ENCODE measurements around the gene FRRS1L.
"Not testable (repeated sequence)": the region's sequence is repeated elsewhere in the genome, so short reads cannot be mapped to it uniquely, and the experiment has no call there.

FRRS1L gene

DNA sequence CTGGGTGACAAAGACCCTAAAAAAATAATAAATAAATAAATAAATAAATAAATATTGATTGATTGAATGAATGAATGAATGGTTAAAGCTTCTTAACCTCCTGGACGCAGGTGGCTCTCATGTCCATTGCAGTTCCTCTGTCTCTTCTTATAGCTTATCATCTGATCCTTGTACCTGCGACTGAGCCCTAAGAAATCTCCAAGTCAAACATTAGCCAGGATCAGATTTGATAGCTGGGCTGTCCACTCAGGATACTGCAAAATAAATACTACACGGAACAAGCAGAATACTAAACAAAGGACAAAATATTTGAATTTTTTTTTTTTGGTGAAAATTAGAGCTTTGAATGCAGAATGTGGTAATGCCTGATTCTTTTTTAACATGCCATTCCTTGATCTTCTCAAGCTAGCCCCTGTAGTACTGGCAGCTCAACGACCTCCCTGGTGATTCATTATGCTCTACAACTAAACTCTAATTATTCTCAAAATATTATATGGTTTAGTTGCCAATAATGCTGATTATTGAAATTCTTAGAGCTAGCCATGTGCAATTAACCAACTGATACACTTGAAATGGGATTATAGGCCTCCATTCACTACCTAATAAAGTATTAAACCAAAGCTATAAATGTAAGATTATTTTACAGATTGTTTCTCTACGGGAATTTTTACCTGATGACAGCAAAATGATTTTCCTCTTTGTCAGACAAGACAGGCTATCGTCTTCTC lies 37.4 kb downstream of the FRRS1L start:
- no peak for DNase-seq (ENCODE audit: low read depth)

DNA sequence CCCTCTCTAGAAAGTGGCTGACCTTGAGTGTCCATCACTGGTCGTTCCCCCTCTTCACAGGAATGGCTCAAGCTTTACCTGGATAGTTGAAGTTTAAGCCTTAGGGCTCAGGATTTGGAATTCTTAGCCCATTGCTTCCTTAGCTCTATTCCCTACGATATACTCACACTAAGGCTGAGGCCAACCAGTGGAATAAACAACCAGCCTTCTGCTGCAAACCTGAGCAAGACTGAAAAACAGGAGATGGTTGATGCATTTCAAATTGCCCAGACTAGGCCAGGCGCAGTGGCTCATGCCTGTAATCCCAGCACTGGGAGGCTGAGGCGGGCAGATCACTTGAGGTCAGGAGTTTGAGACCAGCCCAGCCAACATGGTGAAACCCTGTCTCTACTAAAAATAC lies 40.4 kb downstream of the FRRS1L start:
- not testable (repeated sequence) for DNase-seq (ENCODE audit: low read depth)

DNA sequence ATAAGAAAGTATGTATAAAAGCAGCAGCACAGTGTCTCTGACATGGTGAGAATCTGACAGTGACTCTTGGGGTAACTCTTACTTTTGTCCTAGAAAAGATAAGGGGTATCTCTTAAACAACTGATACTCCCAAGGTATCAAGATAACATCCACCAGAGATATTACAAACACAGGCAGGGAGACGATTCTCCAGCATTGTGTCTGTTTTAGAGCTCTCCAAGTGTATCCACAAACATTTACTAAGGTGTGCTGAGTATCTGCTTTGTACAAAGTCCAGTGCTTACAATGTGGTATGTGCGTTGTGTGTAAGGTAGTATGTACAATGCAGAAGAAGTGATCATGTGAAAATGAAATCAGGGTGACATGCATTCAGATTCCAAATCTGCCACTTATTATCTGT lies 42.9 kb downstream of the FRRS1L start:
- DNase-seq (ENCODE audit: low read depth): no peak

DNA sequence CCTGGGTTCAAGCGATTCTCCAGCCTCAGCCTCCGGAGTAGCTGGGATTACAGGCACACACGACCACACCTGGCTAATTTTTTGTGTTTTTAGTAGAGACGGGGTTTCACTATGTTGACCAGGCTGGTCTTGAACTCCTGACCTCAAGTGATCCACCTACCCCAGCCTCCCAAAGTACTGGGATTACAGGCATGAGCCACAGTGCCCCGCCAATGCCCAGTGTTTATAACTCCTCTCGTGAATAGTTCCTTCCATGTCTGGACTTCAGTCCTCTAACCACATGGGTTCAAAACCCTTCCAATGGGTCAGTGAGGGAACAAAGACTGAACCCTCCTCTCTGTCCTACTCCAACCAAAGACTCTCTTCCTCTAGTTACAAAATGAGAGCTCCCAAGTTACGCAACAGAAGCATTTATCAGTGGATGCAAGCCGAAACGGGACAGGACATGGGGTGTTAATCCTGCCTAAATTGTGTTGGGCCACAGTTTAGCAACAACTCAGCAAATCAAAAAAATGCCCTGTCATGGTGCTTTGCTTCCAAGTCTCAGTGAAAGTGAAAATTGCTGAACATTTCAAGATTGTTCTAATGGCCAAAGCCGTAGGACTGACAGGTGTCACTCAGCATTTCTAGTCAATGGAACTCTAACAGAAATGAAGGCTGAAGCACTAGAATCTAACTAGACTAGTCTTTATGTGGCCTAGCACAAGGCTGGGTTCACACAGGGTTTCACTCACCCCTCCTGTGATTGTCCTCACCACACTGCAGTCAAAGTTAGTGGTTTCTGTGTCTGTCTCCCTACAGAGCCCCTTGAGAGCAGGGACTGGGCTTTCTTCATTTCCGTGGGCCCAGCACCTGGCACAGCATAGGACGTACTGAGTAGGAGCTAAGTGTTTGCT lies 44.1 kb downstream of the FRRS1L start:
- DNase-seq (ENCODE audit: low read depth): no peak

DNA sequence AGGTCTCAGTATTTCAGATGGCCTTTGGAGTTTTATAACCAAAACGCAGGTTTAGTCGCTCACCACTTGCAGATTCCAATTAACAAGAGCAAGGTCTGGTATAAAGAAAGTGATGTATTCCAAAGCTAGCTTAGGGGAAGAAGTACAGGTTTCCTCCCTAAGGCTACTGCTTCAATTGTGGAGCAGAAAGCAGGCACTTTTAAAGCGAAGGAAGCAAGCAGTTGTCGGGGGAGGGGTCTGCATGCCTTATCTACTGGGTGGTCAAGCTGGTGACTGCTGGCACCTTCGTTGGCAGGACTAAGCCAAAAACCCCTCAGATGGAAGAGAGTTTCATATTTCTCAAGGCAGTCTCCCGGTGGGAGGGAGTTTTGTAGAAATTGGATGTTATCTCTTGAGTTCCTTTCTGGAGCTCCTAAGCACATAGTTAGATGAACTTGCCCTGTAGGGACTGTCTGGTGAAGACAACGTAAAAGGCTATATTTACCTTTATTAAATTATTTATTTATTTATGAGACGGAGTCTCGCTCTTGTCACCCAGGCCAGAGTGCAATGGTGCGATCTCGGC lies 45.7 kb downstream of the FRRS1L start:
- no peak for DNase-seq (ENCODE audit: low read depth)

DNA sequence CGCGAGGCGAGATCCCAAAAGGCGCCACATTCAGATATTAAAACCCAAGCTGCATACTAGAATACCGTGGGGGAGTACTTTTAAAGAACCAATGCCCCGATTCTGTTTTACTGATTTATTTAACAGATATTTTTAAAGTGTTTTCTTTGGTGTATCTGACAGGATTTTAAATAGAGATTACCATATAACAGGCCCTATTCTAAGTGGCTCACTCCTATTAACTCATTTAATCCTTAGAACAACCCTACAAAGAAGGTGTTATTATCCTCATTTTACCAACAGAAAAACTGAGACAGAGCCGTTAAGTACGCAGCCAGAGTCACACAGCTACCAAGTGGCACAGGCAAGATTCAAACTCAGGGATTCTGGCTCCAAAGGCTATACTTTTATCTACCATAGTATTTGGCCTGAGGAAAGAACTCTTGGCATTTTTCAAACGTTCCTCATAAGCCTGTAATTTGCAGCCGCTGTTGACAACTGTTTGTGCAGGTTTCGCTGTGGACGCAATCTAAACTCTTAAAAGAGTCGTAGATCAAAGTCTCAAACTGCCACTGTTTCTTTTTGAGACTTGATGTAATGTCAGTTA lies 46.8 kb downstream of the FRRS1L start:
- no peak for DNase-seq (ENCODE audit: low read depth)

DNA sequence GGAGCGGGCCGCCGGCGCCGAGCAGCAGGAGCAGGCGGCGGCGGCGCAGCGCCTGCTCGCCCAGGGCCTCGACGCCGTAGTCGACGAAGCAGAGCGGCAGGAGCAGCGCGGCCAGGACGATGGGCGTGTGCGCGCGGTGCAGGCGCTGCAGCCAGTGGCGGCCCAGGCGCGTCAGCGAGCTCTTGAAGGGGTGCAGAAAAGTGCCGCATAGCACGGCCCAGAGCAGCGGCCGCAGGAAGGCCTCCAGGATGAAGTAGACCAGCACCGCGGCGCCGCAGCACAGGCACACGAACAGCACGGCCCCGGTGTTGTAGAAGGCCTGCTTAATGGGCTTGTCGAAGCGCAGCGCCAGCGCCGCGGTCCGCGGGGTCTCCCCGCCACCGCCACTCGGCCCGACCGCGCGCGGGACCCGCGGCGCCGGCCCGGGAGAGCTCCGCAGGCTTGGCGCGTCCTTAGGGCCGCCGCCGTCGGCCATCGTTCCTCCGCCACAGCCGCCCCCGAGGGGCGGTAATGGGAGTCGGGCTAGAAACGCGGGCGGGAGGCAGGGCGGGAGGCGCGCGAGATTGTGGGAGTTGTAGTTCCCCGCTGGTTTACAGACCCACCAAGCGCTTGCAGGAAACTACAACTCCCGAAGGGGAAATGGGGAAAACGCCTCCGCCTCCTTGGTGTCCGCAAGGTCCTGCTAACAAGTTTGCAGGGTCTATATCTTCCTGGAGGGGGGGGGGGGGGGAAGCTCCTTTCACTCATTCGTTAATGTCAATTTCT lies 47.4 kb downstream of the FRRS1L start, which contains the start of gene TMEM245:
Gene TMEM245, minus strand, starts transcription at position 509 of the 765 bp plus-strand sequence. Its CDS starts 34 bp downstream, at position 475.
- DNase-seq (ENCODE audit: low read depth): peak; percentile 99

DNA sequence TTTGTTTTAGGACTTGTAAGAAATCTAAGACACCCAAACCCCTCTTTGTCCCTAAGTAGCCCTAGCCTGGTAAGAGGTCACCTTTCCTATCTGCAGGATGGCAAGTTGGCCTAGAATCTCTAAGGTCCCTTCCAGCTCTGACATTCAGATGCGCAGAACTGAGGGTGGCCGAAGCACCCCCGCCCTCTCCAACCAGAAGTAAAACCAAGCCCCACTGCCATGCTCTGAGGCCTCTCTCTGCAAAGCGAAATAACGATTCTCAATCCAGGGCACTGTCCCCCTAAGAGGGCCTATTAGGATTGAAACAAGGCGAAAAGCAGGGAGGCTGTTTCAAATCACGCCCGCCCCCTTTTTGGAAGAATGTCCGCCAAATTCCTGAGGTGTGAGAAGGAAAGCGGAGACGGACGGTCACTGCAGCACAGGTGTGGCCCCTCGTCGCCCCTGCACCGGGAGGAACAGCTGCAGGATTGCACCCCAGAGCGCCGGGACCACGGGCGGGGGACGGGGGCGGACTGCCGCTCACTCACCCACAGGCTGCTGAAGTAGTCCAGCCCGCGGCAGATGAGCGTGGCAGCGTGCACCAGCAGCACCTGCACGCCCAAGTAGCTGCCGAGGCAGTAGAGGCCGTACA lies 48.1 kb downstream of the FRRS1L start:
- DNase-seq (ENCODE audit: low read depth): no peak

DNA sequence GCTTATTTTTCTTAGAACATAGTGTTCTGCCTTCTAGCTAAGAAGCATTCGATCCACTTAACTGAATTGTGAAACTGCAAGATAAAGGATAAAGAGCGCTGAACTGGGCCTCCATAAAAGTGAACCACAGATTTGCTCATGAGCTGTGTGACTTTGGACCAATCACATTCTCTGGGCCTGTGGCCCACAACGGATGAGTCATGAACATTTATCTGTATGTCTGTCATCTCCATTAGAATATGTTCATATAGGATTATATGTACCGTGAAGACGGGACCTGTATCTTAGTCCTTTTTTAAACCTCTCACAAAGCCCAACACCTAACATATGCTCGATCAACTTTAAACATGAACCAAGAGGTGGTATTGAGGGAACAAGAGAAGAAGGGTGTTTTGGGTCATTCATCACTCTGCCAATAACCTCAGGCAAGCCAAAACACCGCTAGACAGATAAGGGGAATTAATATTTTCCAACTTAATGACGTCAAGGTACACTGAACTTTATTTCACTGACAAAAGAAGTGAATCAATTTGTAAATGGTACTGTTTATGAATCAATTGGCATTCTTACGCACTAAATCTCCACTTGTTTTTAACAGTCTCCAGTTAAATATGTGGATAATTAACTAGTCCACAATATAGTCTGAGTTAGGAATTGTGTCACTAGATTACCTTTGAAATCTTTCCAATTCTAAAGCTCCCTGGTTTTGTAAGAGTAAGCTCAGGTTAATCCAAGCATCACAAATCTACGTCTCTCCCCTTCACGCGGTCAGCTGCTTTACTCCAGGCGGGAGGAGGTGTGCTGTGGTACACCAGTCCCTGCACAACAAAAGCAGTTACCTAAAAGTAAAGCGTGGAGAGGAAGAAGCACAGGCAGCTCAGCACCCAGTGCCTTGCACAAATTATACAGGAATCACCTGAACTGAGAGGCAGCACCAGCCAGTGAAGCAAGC lies 48.9 kb downstream of the FRRS1L start:
- peak; percentile 60 for DNase-seq (ENCODE audit: low read depth)

DNA sequence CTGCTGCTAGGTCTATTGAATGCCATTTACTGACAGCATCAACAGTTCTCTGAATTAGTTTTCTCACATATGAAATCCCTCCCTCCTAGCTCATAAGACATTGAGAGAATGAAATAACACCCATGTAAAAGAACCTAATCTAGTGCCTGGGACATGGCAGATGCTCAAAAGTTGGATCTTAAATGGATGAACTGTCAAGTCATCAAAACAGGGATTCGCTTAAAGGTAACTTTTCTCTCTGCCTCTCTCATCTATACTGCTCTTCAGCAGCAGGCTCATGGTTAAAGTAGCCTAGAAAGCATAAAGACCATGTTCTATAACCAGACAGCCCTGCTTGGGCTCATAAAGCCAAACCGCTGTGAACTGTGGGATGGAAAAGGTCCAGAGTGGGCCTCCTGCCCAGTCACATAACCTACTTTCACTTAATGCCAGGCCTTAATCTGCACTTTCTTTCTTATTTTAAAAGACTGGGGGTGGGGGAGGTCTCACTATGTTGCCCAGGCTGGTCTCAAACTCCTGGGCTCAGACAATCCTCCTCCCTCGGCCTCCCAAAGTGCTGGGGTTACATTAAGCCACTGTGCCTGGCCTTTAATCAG lies 51.0 kb downstream of the FRRS1L start:
- peak; percentile 37 for DNase-seq (ENCODE audit: low read depth)

DNA sequence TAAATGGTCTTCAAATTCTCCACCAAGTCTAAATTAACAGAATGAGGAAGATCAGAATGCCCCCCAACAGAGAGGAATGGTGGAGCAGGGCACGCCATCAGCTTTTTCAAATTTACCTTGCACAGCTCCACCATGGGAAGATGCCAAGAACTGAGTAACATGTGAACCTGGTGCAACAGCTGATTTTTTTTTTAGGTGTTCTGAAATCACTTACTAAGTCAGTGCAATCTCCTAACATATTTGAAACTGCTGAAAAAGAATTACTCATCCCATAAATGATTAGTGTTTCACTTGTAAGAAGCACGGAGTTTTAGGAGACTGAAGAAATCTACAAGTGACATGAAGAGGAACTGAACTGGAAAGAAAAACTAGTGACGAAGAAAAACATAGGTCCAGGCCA lies 52.4 kb downstream of the FRRS1L start:
- peak; percentile 33 for DNase-seq (ENCODE audit: low read depth)

DNA sequence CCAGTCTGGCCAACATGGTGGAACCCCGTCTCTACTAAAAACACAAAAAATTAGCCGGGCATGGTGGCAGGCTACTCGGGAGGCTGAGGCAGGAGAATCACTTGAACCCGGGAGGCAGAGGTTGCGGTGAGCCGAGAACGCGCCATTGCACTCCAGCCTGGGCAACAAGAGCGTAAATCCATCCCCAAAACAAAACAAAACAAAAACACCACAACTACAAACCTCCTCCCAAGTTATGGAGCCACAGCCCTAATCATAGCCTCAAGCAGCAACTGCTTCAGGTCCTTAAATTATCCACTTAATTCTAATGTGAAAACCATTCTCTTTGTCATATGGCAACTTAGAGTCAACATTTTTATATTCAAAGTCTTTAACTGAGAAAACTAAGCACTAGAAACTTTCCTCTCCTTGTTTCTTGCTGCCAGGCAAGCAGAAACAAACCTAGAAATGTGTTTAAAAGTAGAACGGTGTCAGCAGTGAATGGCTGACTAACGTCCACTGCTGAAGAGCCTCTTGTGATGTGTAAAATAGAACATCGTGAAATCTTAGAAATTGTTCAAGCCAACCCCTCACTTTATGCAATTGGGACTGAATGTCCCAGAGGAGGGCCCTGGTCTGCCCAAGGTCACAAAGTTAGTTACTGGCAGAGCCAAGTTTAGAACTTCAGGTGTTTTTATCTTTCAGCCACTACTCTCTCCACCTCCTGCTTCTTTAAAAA lies 53.0 kb downstream of the FRRS1L start:
- no peak for DNase-seq (ENCODE audit: low read depth)

DNA sequence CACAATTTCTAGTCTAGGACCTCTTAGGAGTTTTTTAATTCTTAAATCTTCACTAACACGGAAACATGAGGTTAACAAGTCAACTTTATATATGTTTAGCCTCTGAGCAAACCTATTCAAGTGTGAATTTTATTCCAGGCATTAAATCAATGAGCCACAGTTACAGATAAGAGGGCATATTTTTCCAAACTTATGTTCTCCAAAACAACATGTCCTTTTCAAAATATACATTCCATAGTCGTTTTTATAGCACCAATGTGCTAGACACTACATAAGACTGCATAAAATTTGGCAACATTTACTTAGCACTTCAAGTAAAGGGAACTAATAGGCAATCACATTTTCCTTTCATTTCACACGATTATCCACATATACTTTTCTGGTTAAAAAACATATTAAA lies 53.8 kb downstream of the FRRS1L start:
- no peak for DNase-seq (ENCODE audit: low read depth)

DNA sequence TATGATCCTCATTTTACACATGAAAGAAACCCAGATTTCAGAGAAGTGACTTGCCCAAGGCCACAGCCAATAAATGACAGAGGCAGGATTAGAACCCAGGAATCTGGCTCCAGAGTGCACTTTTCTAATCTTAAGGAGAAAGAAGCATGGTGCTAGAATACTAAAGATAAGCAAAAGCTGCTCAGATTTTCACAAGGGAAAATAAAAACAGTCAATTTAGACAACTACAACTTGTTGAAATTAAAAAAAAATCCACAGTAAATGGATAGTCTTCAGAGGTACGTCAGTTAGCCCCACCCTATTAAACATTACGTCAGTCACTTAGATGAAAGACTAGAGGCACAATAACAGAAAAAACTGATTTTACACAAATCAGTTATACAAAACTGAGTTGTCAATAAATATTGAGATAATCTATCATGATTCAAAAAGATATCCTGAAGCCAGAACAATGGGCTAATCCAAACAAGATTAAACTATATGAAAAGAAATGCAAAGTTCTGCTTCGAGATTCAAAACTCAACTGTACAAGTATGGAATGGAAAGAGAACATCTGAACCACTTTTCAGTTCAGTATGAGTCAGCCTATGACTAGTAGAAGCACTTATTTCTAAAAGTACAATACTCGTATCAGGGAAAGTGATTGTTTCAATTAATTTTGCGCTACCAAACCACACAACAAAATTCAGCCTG lies 56.6 kb downstream of the FRRS1L start:
- peak; percentile 37 for DNase-seq (ENCODE audit: low read depth)

DNA sequence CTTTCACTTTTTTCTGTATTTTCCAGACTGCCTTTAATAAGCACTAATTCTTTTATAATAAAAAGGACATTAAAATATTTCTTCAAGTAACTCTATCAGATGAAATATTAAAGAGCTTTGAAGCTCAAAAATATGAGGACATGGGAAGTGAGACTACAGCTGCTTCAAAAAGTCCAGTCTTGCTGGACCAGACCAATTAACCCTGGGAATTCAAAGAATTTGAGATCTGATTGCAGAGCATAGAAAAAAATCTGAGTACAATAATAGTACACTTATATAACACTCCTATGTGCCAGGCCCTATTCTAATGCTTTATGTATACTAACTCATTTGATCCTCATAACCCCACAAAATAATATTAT lies 57.1 kb downstream of the FRRS1L start:
- DNase-seq (ENCODE audit: low read depth): no peak

DNA sequence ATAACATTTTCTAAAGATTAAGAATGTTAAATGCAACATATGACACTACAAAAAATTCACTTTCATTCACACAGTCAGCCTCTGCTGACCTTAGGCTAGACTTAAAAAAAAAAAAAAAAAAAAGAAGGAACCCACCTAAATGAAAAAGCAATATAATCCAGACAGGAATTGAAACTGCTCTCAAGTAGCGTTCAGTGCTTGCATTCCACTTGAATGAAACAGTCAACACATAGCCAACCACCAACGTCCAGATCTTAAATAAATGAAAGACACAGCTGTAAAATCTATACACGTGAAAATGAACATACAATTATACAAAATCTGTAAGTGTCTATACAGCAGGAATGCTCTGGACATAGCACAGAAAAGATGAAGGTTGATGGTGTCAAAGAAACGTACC lies 58.7 kb downstream of the FRRS1L start:
- no peak for DNase-seq (ENCODE audit: low read depth)

DNA sequence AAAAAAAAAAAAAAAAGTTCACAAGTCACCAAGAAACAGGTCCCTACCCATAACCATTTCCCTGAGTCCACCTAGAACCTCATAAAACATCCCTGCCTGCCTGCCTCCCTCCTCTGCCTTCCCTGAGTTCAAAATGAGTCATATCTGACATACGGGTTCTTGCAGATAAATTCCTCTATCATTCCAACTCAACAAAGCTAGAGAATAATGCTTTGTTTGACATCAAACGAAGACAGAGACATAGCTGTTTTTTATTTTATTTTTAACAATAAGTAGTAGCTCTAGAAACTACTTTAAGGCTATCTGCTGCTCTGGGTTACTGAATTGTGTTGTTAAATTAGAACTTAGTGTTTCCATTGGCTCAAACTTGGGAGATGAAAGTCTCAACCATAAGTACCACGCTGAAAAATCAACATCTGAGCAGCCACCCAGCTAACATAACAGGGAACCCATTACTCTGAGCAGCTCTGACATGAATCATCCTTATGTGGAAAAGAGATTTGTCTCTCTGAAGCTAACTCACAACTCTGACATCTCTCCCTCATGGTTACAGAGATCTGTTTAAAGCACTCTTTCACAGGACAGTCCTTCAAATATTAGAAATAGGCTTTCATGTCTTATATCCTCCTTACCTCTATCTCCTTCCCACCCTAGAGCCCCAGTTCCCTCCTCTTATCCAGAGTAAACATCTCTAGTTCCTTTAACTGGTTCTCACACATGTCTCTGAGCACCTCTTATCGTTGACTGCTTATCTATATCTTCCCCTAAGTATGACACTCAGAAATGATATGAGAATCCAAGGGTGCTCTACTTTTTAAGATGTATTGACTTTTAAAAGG lies 59.4 kb downstream of the FRRS1L start:
- peak; percentile 24 for DNase-seq (ENCODE audit: low read depth)

DNA sequence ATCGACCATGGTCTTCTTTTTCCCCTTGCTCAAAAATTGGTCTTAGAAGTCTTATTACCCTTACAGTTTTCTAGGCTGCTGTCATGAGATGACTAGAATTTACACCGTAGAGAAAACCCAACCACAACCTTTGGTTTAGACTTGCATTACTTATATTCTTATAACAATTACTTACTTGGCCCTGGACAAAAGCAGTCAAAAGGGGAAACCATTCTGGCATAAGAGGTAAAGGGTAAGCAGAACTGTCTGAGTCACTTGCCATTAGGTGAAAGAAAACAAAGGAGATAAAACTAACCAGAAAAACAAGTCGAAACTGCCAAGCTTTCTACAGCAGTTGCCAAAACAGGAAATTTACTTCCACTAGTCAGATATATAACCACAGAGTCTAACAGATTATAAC lies 65.2 kb downstream of the FRRS1L start:
- DNase-seq (ENCODE audit: low read depth): peak; percentile 71
